Measurements from ENCODE around the gene KCNG2. TPM values are rescaled to one million over a fixed set of nuclear protein-coding genes. Genes with fewer than 3 reads are reported as not detected.
"Not testable (repeated sequence)": the region's sequence is repeated elsewhere in the genome, so short reads cannot be mapped to it uniquely, and the experiment has no call there.

Gene KCNG2
- total RNA-seq, 1 donor from 2014 or later = not detected

- Mint-ChIP-seq H3K36me3 (peaks cover 1% of the 10 kb centered on the region), H3K27ac (no peak overlapping the region), H3K27me3 (ENCODE audit: low read depth) (peaks cover 25% of the 10 kb centered on the region), H3K4me1 (no peaks in the 10 kb centered on the region), H3K9me3 (peaks cover 16% of the 10 kb centered on the region), H3K4me3 (no peak overlapping the region)
- no peak for TF ChIP-seq CTCF (IDR thresholded peaks at IDR 0.05; ENCODE audit: unreplicated experiment)
- no peak for DNase-seq (ENCODE audit: low spot score in 2 of 2, unreplicated experiment in 2 of 2)
Measured at GRCh38 chr18:79864006-79864725, 66.4 kb downstream of the KCNG2 start.

GRCh38 chr18:79864955-79865354, 67.2 kb downstream of the KCNG2 start:
- not testable (repeated sequence) for H3K4me1 Mint-ChIP-seq; H3K36me3 Mint-ChIP-seq; H3K4me3 Mint-ChIP-seq; H3K27ac Mint-ChIP-seq; DNase-seq (ENCODE audit: low spot score in 2 of 2, unreplicated experiment in 2 of 2)
- H3K27me3 Mint-ChIP-seq (ENCODE audit: low read depth) = peaks cover 21% of the 10 kb centered on the region
- peaks cover 16% of the 10 kb centered on the region for H3K9me3 Mint-ChIP-seq

GRCh38 chr18:79865951-79866350, 68.2 kb downstream of the KCNG2 start:
- not testable (repeated sequence) for H3K27ac Mint-ChIP-seq; H3K4me1 Mint-ChIP-seq; H3K36me3 Mint-ChIP-seq; DNase-seq (ENCODE audit: low spot score in 2 of 2, unreplicated experiment in 2 of 2); H3K4me3 Mint-ChIP-seq
- Mint-ChIP-seq H3K9me3 (peaks cover 10% of the 10 kb centered on the region), H3K27me3 (ENCODE audit: low read depth) (peaks cover 15% of the 10 kb centered on the region)

GRCh38 chr18:79866889-79867574, 69.3 kb downstream of the KCNG2 start:
- H3K27ac Mint-ChIP-seq = no peak overlapping the region
- H3K27me3 Mint-ChIP-seq (ENCODE audit: low read depth) = peaks cover 7% of the 10 kb centered on the region
- no peak for DNase-seq (ENCODE audit: low spot score in 2 of 2, unreplicated experiment in 2 of 2)
- peaks cover 1% of the 10 kb centered on the region for H3K36me3 Mint-ChIP-seq
- TF ChIP-seq CTCF (IDR thresholded peaks at IDR 0.05; ENCODE audit: unreplicated experiment) = no peak
- H3K9me3 Mint-ChIP-seq = peaks cover 2% of the 10 kb centered on the region
- H3K4me3 Mint-ChIP-seq = no peak overlapping the region
- H3K4me1 Mint-ChIP-seq = no peaks in the 10 kb centered on the region

GRCh38 chr18:79867666-79868065, 69.9 kb downstream of the KCNG2 start:
- Mint-ChIP-seq H3K4me3 (no peak overlapping the region), H3K27me3 (ENCODE audit: low read depth) (peaks cover 1% of the 10 kb centered on the region), H3K36me3 (peaks cover under 1% of the 10 kb centered on the region), H3K4me1 (peaks cover 2% of the 10 kb centered on the region), H3K9me3 (no peaks in the 10 kb centered on the region), H3K27ac (no peak overlapping the region)
- no peak for TF ChIP-seq CTCF (IDR thresholded peaks at IDR 0.05; ENCODE audit: unreplicated experiment)
- DNase-seq (ENCODE audit: low spot score in 2 of 2, unreplicated experiment in 2 of 2) = no peak

- TF ChIP-seq CTCF (IDR thresholded peaks at IDR 0.05; ENCODE audit: unreplicated experiment) = no peak
- Mint-ChIP-seq H3K27me3 (ENCODE audit: low read depth) (no peaks in the 10 kb centered on the region), H3K4me1 (peaks cover 2% of the 10 kb centered on the region), H3K27ac (no peak overlapping the region), H3K9me3 (no peaks in the 10 kb centered on the region), H3K36me3 (no peaks in the 10 kb centered on the region), H3K4me3 (no peak overlapping the region)
- DNase-seq (ENCODE audit: low spot score in 2 of 2, unreplicated experiment in 2 of 2) = no peak
Measured at GRCh38 chr18:79868168-79868784, 70.5 kb downstream of the KCNG2 start.

All from mesothelial cell of epicardium (in vitro differentiated cells).